Upper lobe of left lung (tissue), 6 donors: Measurements from ENCODE around the gene FZD2. TPM values are rescaled to one million over a fixed set of nuclear protein-coding genes. Genes with fewer than 3 reads are reported as not detected.

Experiments
- ATAC-seq, 2 donors: fragments of 200-7000 bp; cut with Tn5 transposase; one replicate each; pipeline ENCODE4 v1.9.1; 2022; ENCODE audit warnings: mild to moderate bottlenecking in 2 of 2, moderate library complexity in 2 of 2; ENCODE audit not compliant: low FRiP score in 2 of 2
- DNase-seq, 2 donors: peaks; one replicate each; pipeline ENCODE4 v3.0.0-alpha.2; 2019 to 2020
- H3K27ac ChIP-seq, 4 donors: fragments of 200-600 bp; sonication (generic); one replicate each; pipeline ENCODE4 v1.5.1; 2016 to 2019
- H3K27me3 ChIP-seq, 4 donors: fragments of 200-600 bp; sonication (generic); one replicate each; pipeline ENCODE4 v1.5.1; 2017 to 2019
- H3K36me3 ChIP-seq, 4 donors: fragments of 200-600 bp; sonication (generic); one replicate each; pipeline ENCODE4 v1.5.1; 2016 to 2019
- H3K4me1 ChIP-seq, 4 donors: fragments of 200-600 bp; sonication (generic); one replicate each; pipeline ENCODE4 v1.5.1; 2018 to 2019
- H3K4me3 ChIP-seq, 4 donors: fragments of 200-600 bp; sonication (generic); one replicate each; pipeline ENCODE4 v1.5.1; 2017 to 2019; ENCODE audit warnings: mild to moderate bottlenecking in 2 of 4, moderate library complexity in 1 of 4
- H3K9me3 ChIP-seq, 4 donors: fragments of 200-600 bp; sonication (generic); one replicate each; pipeline ENCODE4 v1.5.1; 2018 to 2019
- EP300 ChIP-seq, 4 donors: sonication (generic); formaldehyde crosslinking; IDR thresholded peaks; one replicate each; pipeline ENCODE4 v1.5.1; 2017; ENCODE audit warnings: antibody characterized with exemption in 4 of 4, control low read depth in 2 of 4
- POLR2A ChIP-seq, 4 donors: fragments of 450-650 bp; IDR thresholded peaks; one replicate each; pipeline ENCODE4 v1.5.1; 2016 to 2017; ENCODE audit warnings: antibody characterized with exemption in 4 of 4, mild to moderate bottlenecking in 2 of 4
- POLR2AphosphoS5 ChIP-seq, 2 donors: sonication (generic); formaldehyde crosslinking; IDR thresholded peaks; one replicate each; pipeline ENCODE4 v1.5.1; 2017; ENCODE audit warnings: antibody characterized with exemption in 2 of 2
- WGBS, 2 donors: methylation state at CpG; one replicate each; pipeline ENCODE4 v1.1.5; 2017 to 2018; 5-methylcytosine and 5-hydroxymethylcytosine counted together
- total RNA-seq, 6 donors: library from RNA; depleted of rRNA in 4 of 6; stranded (reverse); fragments of >200 nt in 4 of 6; gene quantifications; one replicate each; pipeline versions ENCODE4 v1.1.0 to v1.2.1, GENCODE V29; 2016 to 2021
- TF ChIP-seq, protein P1 (sequence below), 6 experiments: fragments of 450-650 bp in 4 of 6; fragments of 200-600 bp in 2 of 6; sonication (generic) in 2 of 6; IDR thresholded peaks; one replicate each; pipeline ENCODE4 v1.5.1; 2016 to 2019; ENCODE audit warnings: antibody characterized with exemption in 6 of 6
- donor health status: DM: no; HTN: no; CAD: no; lungs with moderate emphysema.
- donor health status: DM: no; HTN: yes; CAD: no; lungs with severe emphysema.

Gene FZD2
- total RNA-seq, 6 donors from 2014 or later: 4.2 to 12.9 (median 7.5) TPM

DNA sequence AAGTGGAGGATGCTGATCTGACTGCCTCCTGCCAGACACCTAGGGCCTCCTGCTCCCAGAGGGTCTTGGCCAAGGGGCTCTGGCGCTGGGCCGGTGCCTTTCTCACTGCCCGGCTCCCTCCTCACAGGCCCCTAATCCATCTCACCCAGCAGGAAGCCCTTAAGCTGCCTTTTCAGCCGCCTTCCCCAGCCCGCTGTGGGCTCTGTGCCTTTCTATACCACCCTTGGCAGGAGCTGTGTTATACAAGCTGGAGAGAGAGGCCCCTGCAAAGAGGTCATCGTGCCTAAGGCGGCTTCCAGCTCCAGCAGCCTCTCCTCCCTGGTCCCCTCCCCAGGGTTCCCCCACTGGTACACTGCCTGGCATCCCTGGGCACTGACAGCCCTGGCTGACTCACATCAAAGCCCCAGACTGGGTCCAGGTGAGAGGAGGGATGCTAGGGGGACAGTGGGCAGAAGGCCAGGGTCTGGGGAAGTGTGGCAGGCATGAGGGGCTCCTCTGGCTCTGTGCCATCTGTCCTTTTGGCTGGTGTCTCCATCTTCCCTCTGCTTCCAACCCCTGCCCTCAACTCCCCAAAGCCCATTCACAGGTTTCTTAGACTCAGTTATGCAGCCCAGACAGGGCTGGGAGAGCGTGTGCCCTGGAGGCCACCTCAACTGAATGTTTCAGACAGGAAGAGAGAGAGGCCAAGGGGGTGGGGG, 15.3 kb upstream of the FZD2 start:
- Histone ChIP-seq H3K27me3 (no peaks in the 10 kb centered on the region), H3K4me1 (peaks cover 0 to 10% (median 5%) of the 10 kb centered on the region in 4 donors), H3K27ac (no peak overlapping the region), H3K36me3 (no peaks in the 10 kb centered on the region), H3K4me3 (no peak overlapping the region), H3K9me3 (no peaks in the 10 kb centered on the region)
- ATAC-seq (no peak), DNase-seq (peak in 1 of 2 donors; percentile 29)
- WGBS, 2 donors: 44 to 70% methylated on average over 6 to 8 of the region's 8 CpGs
- TF ChIP-seq POLR2AphosphoS5 (IDR thresholded peaks at IDR 0.05): no peak
- no peak for TF ChIP-seq POLR2A (IDR thresholded peaks at IDR 0.05)
- TF ChIP-seq, protein P1, sequence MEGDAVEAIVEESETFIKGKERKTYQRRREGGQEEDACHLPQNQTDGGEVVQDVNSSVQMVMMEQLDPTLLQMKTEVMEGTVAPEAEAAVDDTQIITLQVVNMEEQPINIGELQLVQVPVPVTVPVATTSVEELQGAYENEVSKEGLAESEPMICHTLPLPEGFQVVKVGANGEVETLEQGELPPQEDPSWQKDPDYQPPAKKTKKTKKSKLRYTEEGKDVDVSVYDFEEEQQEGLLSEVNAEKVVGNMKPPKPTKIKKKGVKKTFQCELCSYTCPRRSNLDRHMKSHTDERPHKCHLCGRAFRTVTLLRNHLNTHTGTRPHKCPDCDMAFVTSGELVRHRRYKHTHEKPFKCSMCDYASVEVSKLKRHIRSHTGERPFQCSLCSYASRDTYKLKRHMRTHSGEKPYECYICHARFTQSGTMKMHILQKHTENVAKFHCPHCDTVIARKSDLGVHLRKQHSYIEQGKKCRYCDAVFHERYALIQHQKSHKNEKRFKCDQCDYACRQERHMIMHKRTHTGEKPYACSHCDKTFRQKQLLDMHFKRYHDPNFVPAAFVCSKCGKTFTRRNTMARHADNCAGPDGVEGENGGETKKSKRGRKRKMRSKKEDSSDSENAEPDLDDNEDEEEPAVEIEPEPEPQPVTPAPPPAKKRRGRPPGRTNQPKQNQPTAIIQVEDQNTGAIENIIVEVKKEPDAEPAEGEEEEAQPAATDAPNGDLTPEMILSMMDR (IDR thresholded peaks at IDR 0.05): no peak
- TF ChIP-seq EP300 (IDR thresholded peaks at IDR 0.05): no peak

DNA sequence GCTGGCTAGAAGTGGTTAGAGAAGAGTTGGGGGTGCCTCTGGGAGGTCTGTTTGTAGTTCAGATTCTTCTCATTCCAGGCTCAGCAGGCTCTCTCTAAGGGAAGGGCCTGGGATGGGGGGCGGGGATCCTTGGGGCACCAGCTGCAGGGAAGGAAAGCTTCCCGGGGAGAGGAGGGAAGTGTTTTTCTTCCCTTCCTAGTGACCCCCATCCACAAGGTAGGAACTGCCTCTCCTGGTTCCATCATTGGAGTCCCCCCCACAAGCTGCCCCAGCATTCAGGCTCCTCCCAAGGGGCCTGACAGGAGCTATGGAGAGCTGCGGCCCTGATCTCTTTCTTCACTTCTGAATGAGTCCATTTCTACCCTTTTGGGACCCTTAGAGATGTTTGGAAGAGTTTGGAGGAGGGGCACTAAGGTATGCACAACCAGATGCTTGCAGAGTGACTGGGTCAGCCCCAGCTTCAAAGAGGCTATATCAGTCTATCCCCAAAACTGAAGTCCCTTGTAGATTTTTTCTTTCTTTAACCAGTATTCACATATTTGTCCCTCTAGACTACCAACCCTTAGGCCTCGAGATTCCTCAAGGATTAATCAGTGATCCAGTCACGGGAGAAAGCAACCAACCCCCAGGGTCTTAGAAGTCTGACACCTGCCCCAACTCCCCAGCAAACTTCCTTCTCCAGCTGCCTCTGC, 13.9 kb upstream of the FZD2 start:
- peaks cover 0 to 10% (median 5%) of the 10 kb centered on the region in 4 donors for H3K4me1 ChIP-seq
- H3K4me3 ChIP-seq: no peak overlapping the region
- H3K27ac ChIP-seq: peak overlapping the region in 3 of 4 donors; percentile 8 to 27 (median 20)
- no peaks in the 10 kb centered on the region for H3K36me3 ChIP-seq
- no peak for TF ChIP-seq POLR2AphosphoS5 (IDR thresholded peaks at IDR 0.05)
- TF ChIP-seq POLR2A (IDR thresholded peaks at IDR 0.05): no peak
- no peaks in the 10 kb centered on the region for H3K27me3 ChIP-seq
- ATAC-seq (peak in 1 of 2 donors; percentile 72), DNase-seq (no peak)
- 42 to 54% methylated on average over 5 of the region's 5 CpGs for WGBS, 2 donors
- no peaks in the 10 kb centered on the region for H3K9me3 ChIP-seq

DNA sequence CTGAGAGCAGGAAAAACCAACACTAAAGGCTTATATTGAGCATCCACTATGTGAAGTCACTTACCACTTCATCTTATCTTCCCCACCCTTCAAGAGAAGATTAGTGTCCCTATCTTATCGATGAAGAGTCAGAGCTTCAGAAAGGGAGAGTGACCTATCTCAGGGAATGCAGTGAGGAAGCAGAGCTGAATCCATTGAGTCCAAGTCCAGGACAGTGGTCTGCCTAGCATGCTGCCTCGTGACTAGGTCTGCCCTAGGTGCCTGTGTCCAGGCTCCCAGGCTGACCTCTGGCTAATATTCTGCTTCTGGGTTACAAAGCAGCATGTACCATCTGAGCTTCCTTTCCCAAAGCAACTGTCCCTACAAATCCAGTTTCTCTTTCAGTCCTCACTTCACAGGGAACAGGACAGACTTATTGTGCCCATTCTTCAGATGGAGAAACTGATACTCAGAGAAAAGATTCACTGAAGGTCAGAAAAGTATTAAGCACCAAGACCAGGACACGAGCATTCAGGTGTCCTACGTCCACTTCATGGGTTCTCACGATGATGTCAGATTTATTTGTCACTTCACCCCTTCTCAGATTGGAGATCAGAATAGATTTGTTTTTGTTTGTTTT, 13.3 kb upstream of the FZD2 start:
- 64 to 66% methylated on average over 5 of the region's 5 CpGs for WGBS, 2 donors
- peak overlapping the region in 2 of 4 donors; percentile 8 to 20 for H3K27ac ChIP-seq
- no peaks in the 10 kb centered on the region for H3K27me3 ChIP-seq
- no peaks in the 10 kb centered on the region for H3K36me3 ChIP-seq
- H3K9me3 ChIP-seq: no peaks in the 10 kb centered on the region
- no peak overlapping the region for H3K4me3 ChIP-seq
- TF ChIP-seq, protein P1 (IDR thresholded peaks at IDR 0.05): no peak
- TF ChIP-seq POLR2A (IDR thresholded peaks at IDR 0.05): no peak
- TF ChIP-seq EP300 (IDR thresholded peaks at IDR 0.05): no peak
- no peak for TF ChIP-seq POLR2AphosphoS5 (IDR thresholded peaks at IDR 0.05)
- ATAC-seq: no peak
- no peak for DNase-seq
- peaks cover 0 to 10% (median 6%) of the 10 kb centered on the region in 4 donors for H3K4me1 ChIP-seq

DNA sequence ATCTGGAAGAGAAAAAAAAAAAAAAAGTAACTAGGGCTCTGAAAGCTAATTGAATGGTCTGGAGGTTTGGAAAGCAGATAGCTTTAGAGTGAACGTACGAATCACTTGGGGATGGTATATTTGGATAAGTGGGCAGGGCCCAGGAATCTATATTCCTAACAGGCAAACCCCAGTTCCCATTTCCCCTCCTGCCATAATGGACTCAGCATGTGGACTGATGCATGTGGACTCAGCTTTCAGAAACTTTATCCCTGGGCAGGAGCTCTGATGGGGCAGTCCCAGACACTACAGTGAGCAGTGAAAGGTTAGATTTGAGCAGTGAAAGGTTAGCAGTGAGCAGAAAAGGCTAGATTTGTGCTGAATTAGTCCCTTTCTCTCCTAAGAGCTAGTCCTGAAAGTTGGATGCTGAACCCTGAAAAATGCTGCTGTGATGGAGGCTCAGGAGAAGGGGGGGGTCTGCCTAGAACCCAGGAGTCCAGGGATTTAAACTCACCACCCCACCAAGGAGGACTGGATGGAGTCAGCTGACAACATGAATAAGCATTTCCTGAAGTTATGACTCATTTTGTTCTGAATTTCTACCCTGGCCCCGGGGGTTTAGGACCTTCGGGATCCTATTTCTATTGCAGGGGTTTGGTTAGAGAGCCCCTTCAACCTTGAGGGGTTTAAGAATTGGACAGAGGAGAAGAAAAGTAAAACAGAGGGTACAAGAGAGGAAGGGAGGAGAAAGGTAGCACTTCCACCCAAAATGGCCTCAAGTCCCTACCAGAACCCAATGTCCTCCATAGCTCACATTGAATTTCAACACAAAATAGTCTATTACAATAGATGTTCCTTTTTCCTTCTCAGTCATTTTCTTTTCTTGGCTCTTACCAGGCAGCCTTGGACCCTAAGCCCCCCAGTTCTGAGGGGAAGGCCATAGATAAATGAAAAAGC, 10.3 kb upstream of the FZD2 start:
- no peak overlapping the region for H3K4me3 ChIP-seq
- TF ChIP-seq POLR2AphosphoS5 (IDR thresholded peaks at IDR 0.05) (no peak), POLR2A (IDR thresholded peaks at IDR 0.05) (no peak), EP300 (IDR thresholded peaks at IDR 0.05) (no peak)
- TF ChIP-seq, protein P1 (IDR thresholded peaks at IDR 0.05): no peak
- WGBS, 2 donors: 52 to 54% methylated on average over 4 of the region's 4 CpGs
- H3K4me1 ChIP-seq: peaks cover 1 to 10% (median 6%) of the 10 kb centered on the region in 4 donors
- ATAC-seq (no peak), DNase-seq (no peak)
- H3K27ac ChIP-seq: peak overlapping the region; percentile 36 to 66 (median 52)
- no peaks in the 10 kb centered on the region for H3K27me3 ChIP-seq
- no peaks in the 10 kb centered on the region for H3K36me3 ChIP-seq
- H3K9me3 ChIP-seq: no peaks in the 10 kb centered on the region
